Measurements from ENCODE around the gene SNX13.

SNX13 gene

GRCh38 chr7:17773289-17773626 lies 167.0 kb downstream of the SNX13 start:
- H3K9me3 ChIP-seq (ENCODE audit: control insufficient read depth in 1 of 2, low read length in 2 of 2), result no peaks in the 10 kb centered on the region
- H3K9ac ChIP-seq (ENCODE audit: low read depth in 1 of 2, low read length in 2 of 2), result no peak overlapping the region
- no peaks in the 10 kb centered on the region for H3K27me3 ChIP-seq (ENCODE audit: control insufficient read depth in 1 of 2, insufficient read depth in 2 of 2, low read length in 2 of 2)
- H3K27ac ChIP-seq (ENCODE audit: low read depth, low read length), result no peak overlapping the region
- H3K4me1 ChIP-seq (ENCODE audit: control insufficient read depth in 1 of 2, insufficient read depth in 2 of 2, low read length in 2 of 2), result peaks cover 0 to 4% of the 10 kb centered on the region in 2 donors
- H3K4me3 ChIP-seq (ENCODE audit: low read depth in 1 of 2, low read length in 2 of 2), result no peak overlapping the region
- no peaks in the 10 kb centered on the region for H3K36me3 ChIP-seq (ENCODE audit: control insufficient read depth in 1 of 2, insufficient read depth in 2 of 2, low read length in 2 of 2)

GRCh38 chr7:17772581-17773288 lies 167.6 kb downstream of the SNX13 start:
- H3K27ac ChIP-seq (ENCODE audit: low read depth, low read length), result no peak overlapping the region
- H3K4me3 ChIP-seq (ENCODE audit: low read depth in 1 of 2, low read length in 2 of 2), result no peak overlapping the region
- H3K4me1 ChIP-seq (ENCODE audit: control insufficient read depth in 1 of 2, insufficient read depth in 2 of 2, low read length in 2 of 2), result peaks cover 0 to 4% of the 10 kb centered on the region in 2 donors
- H3K27me3 ChIP-seq (ENCODE audit: control insufficient read depth in 1 of 2, insufficient read depth in 2 of 2, low read length in 2 of 2), result no peaks in the 10 kb centered on the region
- H3K9ac ChIP-seq (ENCODE audit: low read depth in 1 of 2, low read length in 2 of 2), result no peak overlapping the region
- H3K9me3 ChIP-seq (ENCODE audit: control insufficient read depth in 1 of 2, low read length in 2 of 2), result no peaks in the 10 kb centered on the region
- H3K36me3 ChIP-seq (ENCODE audit: control insufficient read depth in 1 of 2, insufficient read depth in 2 of 2, low read length in 2 of 2), result no peaks in the 10 kb centered on the region

- Histone ChIP-seq H3K4me3 (ENCODE audit: low read depth in 1 of 2, low read length in 2 of 2) (no peak overlapping the region), H3K9ac (ENCODE audit: low read depth in 1 of 2, low read length in 2 of 2) (no peak overlapping the region), H3K27me3 (ENCODE audit: control insufficient read depth in 1 of 2, insufficient read depth in 2 of 2, low read length in 2 of 2) (no peaks in the 10 kb centered on the region), H3K36me3 (ENCODE audit: control insufficient read depth in 1 of 2, insufficient read depth in 2 of 2, low read length in 2 of 2) (no peaks in the 10 kb centered on the region), H3K9me3 (ENCODE audit: control insufficient read depth in 1 of 2, low read length in 2 of 2) (no peaks in the 10 kb centered on the region), H3K27ac (ENCODE audit: low read depth, low read length) (no peak overlapping the region), H3K4me1 (ENCODE audit: control insufficient read depth in 1 of 2, insufficient read depth in 2 of 2, low read length in 2 of 2) (peaks cover 0 to 4% of the 10 kb centered on the region in 2 donors)
These were observed 168.3 kb downstream of the SNX13 start for GRCh38 chr7:17771901-17772408.

DNA sequence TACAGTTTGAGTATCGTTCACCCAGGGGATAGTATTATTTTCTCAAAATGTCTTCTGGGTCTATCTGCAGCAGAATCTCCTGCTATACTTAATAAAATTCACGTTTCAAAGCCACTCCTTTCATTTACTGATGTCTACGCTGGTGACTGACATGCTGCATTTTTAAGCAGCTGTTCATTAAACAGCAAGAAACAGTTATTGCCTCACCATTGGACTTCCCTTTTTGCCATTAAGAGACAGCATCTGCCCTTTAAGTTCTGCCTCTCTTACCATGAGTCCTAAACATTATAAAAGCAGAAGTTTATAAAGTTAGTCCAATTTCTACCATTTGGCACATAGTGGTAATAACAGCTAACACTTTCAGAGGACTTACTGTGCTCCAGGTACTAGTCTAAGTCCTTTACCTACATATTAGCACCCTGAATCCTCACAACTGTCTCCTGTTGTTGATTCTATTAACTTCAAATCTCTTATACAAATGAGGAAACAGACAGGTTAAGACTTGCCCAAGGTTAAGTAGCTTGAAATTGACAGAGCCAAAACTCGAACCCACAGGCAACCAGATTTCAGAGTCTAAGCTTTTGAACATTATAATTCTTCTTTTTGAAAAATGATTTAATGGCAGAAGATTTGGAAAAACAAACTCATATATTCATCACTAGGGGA lies 169.5 kb downstream of the SNX13 start:
- Histone ChIP-seq H3K9me3 (ENCODE audit: control insufficient read depth in 1 of 2, low read length in 2 of 2) (no peaks in the 10 kb centered on the region), H3K4me1 (ENCODE audit: control insufficient read depth in 1 of 2, insufficient read depth in 2 of 2, low read length in 2 of 2) (peaks cover 0 to 4% of the 10 kb centered on the region in 2 donors), H3K9ac (ENCODE audit: low read depth in 1 of 2, low read length in 2 of 2) (no peak overlapping the region), H3K27ac (ENCODE audit: low read depth, low read length) (no peak overlapping the region), H3K36me3 (ENCODE audit: control insufficient read depth in 1 of 2, insufficient read depth in 2 of 2, low read length in 2 of 2) (no peaks in the 10 kb centered on the region), H3K4me3 (ENCODE audit: low read depth in 1 of 2, low read length in 2 of 2) (no peak overlapping the region), H3K27me3 (ENCODE audit: control insufficient read depth in 1 of 2, insufficient read depth in 2 of 2, low read length in 2 of 2) (no peaks in the 10 kb centered on the region)

DNA sequence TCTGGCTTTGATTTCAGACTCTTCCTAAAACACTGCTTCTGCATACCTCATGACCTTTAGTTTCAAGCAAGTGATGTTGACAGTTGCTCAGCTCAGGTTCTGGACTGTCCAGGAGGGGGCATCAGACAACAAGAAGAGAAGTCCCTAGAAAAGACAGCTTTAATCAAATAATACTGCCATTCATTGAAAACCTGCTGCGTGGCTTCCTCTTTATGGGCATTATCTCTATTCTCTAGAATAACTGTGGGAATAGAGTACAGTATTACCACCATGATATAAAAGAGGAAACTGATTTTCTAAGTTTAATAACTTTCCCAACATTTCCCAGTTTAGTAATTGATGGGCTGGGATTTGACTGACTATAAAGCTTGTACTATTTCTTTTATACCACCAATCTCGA lies 170.4 kb downstream of the SNX13 start:
- no peaks in the 10 kb centered on the region for H3K27me3 ChIP-seq (ENCODE audit: control insufficient read depth in 1 of 2, insufficient read depth in 2 of 2, low read length in 2 of 2)
- H3K9me3 ChIP-seq (ENCODE audit: control insufficient read depth in 1 of 2, low read length in 2 of 2), result no peaks in the 10 kb centered on the region
- no peaks in the 10 kb centered on the region for H3K36me3 ChIP-seq (ENCODE audit: control insufficient read depth in 1 of 2, insufficient read depth in 2 of 2, low read length in 2 of 2)
- no peak overlapping the region for H3K27ac ChIP-seq (ENCODE audit: low read depth, low read length)
- no peak overlapping the region for H3K4me3 ChIP-seq (ENCODE audit: low read depth in 1 of 2, low read length in 2 of 2)
- no peak overlapping the region for H3K9ac ChIP-seq (ENCODE audit: low read depth in 1 of 2, low read length in 2 of 2)
- H3K4me1 ChIP-seq (ENCODE audit: control insufficient read depth in 1 of 2, insufficient read depth in 2 of 2, low read length in 2 of 2), result peaks cover 0 to 4% of the 10 kb centered on the region in 2 donors

- no peak overlapping the region for H3K27ac ChIP-seq (ENCODE audit: low read depth, low read length)
- no peaks in the 10 kb centered on the region for H3K9me3 ChIP-seq (ENCODE audit: control insufficient read depth in 1 of 2, low read length in 2 of 2)
- H3K9ac ChIP-seq (ENCODE audit: low read depth in 1 of 2, low read length in 2 of 2), result no peak overlapping the region
- no peaks in the 10 kb centered on the region for H3K4me1 ChIP-seq (ENCODE audit: control insufficient read depth in 1 of 2, insufficient read depth in 2 of 2, low read length in 2 of 2)
- H3K4me3 ChIP-seq (ENCODE audit: low read depth in 1 of 2, low read length in 2 of 2), result no peak overlapping the region
- no peaks in the 10 kb centered on the region for H3K36me3 ChIP-seq (ENCODE audit: control insufficient read depth in 1 of 2, insufficient read depth in 2 of 2, low read length in 2 of 2)
- H3K27me3 ChIP-seq (ENCODE audit: control insufficient read depth in 1 of 2, insufficient read depth in 2 of 2, low read length in 2 of 2), result no peaks in the 10 kb centered on the region
These were observed 182.3 kb downstream of the SNX13 start for GRCh38 chr7:17758008-17758407.

DNA sequence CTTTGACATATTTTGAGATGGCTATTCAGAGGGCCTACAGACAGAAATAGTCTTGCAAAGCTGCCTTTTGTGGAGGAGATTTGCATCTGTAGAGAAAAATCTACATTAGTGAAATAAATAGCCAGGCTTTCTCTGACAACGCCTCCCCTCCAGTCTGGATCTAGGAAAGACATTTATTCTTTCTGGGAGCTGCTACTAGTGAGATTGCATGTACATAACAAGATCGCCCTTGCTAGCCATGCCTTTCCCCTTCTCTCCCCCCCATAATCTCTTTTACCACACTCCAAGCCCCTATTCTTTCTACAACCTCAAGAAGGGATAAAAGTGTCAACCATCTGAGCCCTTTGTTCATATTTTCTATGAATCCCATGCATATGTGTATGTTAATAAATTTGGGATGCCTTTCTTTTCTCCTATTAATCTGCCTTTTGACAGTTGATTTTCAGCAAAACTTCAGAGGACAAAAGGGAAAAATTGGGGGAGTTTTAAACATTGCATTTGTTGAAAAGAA lies 194.2 kb downstream of the SNX13 start:
- Histone ChIP-seq H3K4me3 (ENCODE audit: low read depth in 1 of 2, low read length in 2 of 2) (no peak overlapping the region), H3K36me3 (ENCODE audit: control insufficient read depth in 1 of 2, insufficient read depth in 2 of 2, low read length in 2 of 2) (no peaks in the 10 kb centered on the region), H3K9me3 (ENCODE audit: control insufficient read depth in 1 of 2, low read length in 2 of 2) (no peaks in the 10 kb centered on the region), H3K27me3 (ENCODE audit: control insufficient read depth in 1 of 2, insufficient read depth in 2 of 2, low read length in 2 of 2) (no peaks in the 10 kb centered on the region), H3K4me1 (ENCODE audit: control insufficient read depth in 1 of 2, insufficient read depth in 2 of 2, low read length in 2 of 2) (no peaks in the 10 kb centered on the region), H3K27ac (ENCODE audit: low read depth, low read length) (no peak overlapping the region), H3K9ac (ENCODE audit: low read depth in 1 of 2, low read length in 2 of 2) (no peak overlapping the region)

DNA sequence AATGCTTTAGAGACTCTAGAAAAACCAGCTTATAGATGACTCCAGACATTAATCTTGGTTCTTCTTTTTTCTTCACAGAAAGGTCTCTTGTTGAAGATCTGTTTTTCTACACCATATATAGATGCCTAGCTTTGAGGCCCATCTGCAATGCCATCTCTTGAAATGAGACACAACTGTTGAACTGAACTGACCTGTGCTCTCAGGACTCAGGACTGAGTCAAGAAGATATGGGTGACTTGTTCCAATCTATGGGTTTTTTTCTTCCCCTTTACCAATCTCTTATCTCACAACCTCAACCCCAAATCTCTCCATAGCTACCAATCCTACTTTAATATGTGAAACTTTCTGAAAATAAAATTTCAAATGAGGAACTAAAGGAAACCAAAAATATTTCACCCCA lies 194.7 kb downstream of the SNX13 start:
- Histone ChIP-seq H3K36me3 (ENCODE audit: control insufficient read depth in 1 of 2, insufficient read depth in 2 of 2, low read length in 2 of 2) (no peaks in the 10 kb centered on the region), H3K9me3 (ENCODE audit: control insufficient read depth in 1 of 2, low read length in 2 of 2) (no peaks in the 10 kb centered on the region), H3K9ac (ENCODE audit: low read depth in 1 of 2, low read length in 2 of 2) (no peak overlapping the region), H3K27ac (ENCODE audit: low read depth, low read length) (no peak overlapping the region), H3K4me1 (ENCODE audit: control insufficient read depth in 1 of 2, insufficient read depth in 2 of 2, low read length in 2 of 2) (no peaks in the 10 kb centered on the region), H3K4me3 (ENCODE audit: low read depth in 1 of 2, low read length in 2 of 2) (no peak overlapping the region), H3K27me3 (ENCODE audit: control insufficient read depth in 1 of 2, insufficient read depth in 2 of 2, low read length in 2 of 2) (no peaks in the 10 kb centered on the region)

GRCh38 chr7:17743316-17743715 lies 197.0 kb downstream of the SNX13 start:
- H3K9ac ChIP-seq (ENCODE audit: low read depth in 1 of 2, low read length in 2 of 2), result no peak overlapping the region
- no peaks in the 10 kb centered on the region for H3K9me3 ChIP-seq (ENCODE audit: control insufficient read depth in 1 of 2, low read length in 2 of 2)
- no peak overlapping the region for H3K27ac ChIP-seq (ENCODE audit: low read depth, low read length)
- H3K27me3 ChIP-seq (ENCODE audit: control insufficient read depth in 1 of 2, insufficient read depth in 2 of 2, low read length in 2 of 2), result no peaks in the 10 kb centered on the region
- H3K36me3 ChIP-seq (ENCODE audit: control insufficient read depth in 1 of 2, insufficient read depth in 2 of 2, low read length in 2 of 2), result no peaks in the 10 kb centered on the region
- no peaks in the 10 kb centered on the region for H3K4me1 ChIP-seq (ENCODE audit: control insufficient read depth in 1 of 2, insufficient read depth in 2 of 2, low read length in 2 of 2)
- no peak overlapping the region for H3K4me3 ChIP-seq (ENCODE audit: low read depth in 1 of 2, low read length in 2 of 2)

- Histone ChIP-seq H3K4me1 (ENCODE audit: control insufficient read depth in 1 of 2, insufficient read depth in 2 of 2, low read length in 2 of 2) (no peaks in the 10 kb centered on the region), H3K27me3 (ENCODE audit: control insufficient read depth in 1 of 2, insufficient read depth in 2 of 2, low read length in 2 of 2) (no peaks in the 10 kb centered on the region), H3K9me3 (ENCODE audit: control insufficient read depth in 1 of 2, low read length in 2 of 2) (no peaks in the 10 kb centered on the region), H3K36me3 (ENCODE audit: control insufficient read depth in 1 of 2, insufficient read depth in 2 of 2, low read length in 2 of 2) (no peaks in the 10 kb centered on the region), H3K9ac (ENCODE audit: low read depth in 1 of 2, low read length in 2 of 2) (no peak overlapping the region), H3K4me3 (ENCODE audit: low read depth in 1 of 2, low read length in 2 of 2) (no peak overlapping the region), H3K27ac (ENCODE audit: low read depth, low read length) (no peak overlapping the region)
These were observed 198.9 kb downstream of the SNX13 start for GRCh38 chr7:17741426-17741825.
